ENCODE data around the gene SELPLG. TPM values are rescaled to one million over a fixed set of nuclear protein-coding genes. Genes with fewer than 3 reads are reported as not detected.

The SELPLG gene
- total and polyA plus RNA-seq, 8 donors: 1.2 to 6.1 (median 3.0) TPM

GRCh38 chr12:108642269-108642870 lies 8.7 kb upstream of the SELPLG start:
- intact Hi-C loops (cut with DNase I; ENCODE audit: low total_unique reads): no loop called here
- TF ChIP-seq EP300 (IDR thresholded peaks at IDR 0.05) (no peak), CTCF (IDR thresholded peaks at IDR 0.05) (no peak), POLR2AphosphoS5 (IDR thresholded peaks at IDR 0.05) (no peak), POLR2A (IDR thresholded peaks at IDR 0.05) (no peak)
- no peak for DNase-seq
- H3K27ac ChIP-seq: peak overlapping the region in 3 of 5 donors; percentile 21 to 56 (median 32)
- H3K36me3 ChIP-seq: peaks cover 10 to 28% (median 23%) of the 10 kb centered on the region in 4 donors
- 77 to 82% (median 80%) methylated on average over 16 of the region's 16 CpGs for WGBS, 5 donors
- H3K27me3 ChIP-seq: peaks cover 0 to 7% (median 5%) of the 10 kb centered on the region in 3 donors
- no peak overlapping the region for H3K4me3 ChIP-seq
- H3K9me3 ChIP-seq: no peaks in the 10 kb centered on the region
- H3K4me1 ChIP-seq: peaks cover 4 to 69% (median 36%) of the 10 kb centered on the region in 4 donors

DNA sequence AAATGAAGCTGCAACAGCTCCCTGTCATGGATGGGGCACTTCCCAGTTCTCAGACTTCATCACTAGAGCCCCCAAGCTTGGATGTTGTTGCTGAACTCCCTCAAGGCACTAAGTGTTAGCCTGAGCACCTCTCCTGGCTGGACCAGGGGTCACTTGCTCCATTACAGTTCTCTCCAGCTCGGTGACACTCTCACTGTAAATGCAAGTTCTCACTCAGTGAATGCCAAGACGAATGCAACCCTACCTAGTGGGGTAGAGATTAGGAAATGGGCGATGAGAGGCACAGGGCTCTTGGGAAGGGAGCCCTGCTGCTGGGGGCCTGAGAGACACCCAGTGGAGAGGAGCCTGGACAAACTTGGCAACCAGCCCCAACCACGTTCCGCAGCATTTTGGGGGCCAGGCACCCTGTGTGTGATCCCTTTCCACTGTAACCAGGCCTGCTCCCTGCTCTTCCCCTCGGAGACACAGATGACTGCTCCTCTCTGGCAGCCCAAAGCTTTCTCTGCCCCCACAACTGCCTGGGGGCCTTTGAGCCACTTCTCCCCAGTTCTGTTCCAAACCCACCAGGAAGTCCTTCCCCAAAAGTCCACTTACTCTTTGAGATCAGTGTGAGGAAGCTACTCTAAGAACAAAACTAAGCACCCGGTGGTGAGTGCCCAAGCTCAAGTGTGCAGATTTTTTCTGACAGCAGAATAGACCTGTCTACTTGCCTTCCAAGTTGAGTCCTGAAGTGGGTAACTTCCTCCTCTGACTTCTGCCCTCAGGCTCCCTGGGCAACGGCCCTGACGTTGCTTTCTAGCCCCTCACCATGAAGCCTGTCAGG lies 8.0 kb upstream of the SELPLG start:
- Histone ChIP-seq H3K27me3 (peaks cover 0 to 7% (median 5%) of the 10 kb centered on the region in 3 donors), H3K36me3 (peaks cover 6 to 21% (median 16%) of the 10 kb centered on the region in 4 donors), H3K9me3 (no peaks in the 10 kb centered on the region), H3K4me3 (no peak overlapping the region), H3K4me1 (peaks cover 4 to 69% (median 36%) of the 10 kb centered on the region in 4 donors), H3K27ac (peak overlapping the region in 3 of 5 donors; percentile 21 to 56 (median 32))
- intact Hi-C loops (cut with DNase I; ENCODE audit: low total_unique reads): no loop called here
- WGBS, 5 donors: 55 to 67% (median 60%) methylated on average over 7 to 9 of the region's 9 CpGs
- no peak for DNase-seq
- no peak for TF ChIP-seq CTCF (IDR thresholded peaks at IDR 0.05)
- TF ChIP-seq POLR2AphosphoS5 (IDR thresholded peaks at IDR 0.05): no peak
- TF ChIP-seq POLR2A (IDR thresholded peaks at IDR 0.05): no peak
- TF ChIP-seq EP300 (IDR thresholded peaks at IDR 0.05): no peak

DNA sequence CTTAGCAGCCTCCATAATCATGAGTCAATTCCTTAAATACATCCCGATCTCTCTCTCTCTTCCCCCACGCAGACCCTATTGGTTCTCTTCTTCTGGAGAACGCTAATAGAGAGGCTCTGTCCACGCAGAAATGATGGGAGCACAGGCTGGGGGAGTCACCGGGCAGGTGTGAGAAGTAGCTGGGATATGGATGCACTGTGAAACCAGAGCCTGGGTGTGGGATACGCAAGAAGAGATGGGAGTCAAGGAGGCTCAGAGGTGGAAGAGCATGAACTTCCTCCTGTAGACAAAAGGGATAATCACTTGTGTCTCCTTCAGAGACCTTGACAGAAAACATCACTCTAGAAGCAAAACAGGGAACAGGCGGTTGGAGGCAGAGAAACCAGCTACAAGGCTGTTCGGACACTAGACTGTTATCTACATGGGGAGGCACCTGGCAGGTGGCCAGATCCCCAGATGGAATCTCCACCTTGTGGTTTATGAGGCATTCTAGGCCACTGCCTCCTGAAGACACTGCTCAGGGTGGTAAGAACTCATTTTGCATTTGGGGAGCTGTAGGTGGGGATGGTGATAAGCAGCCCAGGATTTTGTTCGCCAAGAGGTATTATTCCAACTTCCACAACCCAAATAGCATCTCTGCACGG lies 7.2 kb upstream of the SELPLG start:
- Histone ChIP-seq H3K27ac (peak overlapping the region in 2 of 5 donors; percentile 21 to 29), H3K4me1 (peaks cover 4 to 68% (median 35%) of the 10 kb centered on the region in 4 donors), H3K9me3 (no peaks in the 10 kb centered on the region), H3K4me3 (no peak overlapping the region), H3K27me3 (peaks cover 0 to 8% (median 7%) of the 10 kb centered on the region in 3 donors), H3K36me3 (peaks cover 0 to 13% (median 9%) of the 10 kb centered on the region in 4 donors)
- intact Hi-C loops (cut with DNase I; ENCODE audit: low total_unique reads): no loop called here
- 70 to 81% (median 77%) methylated on average over 10 of the region's 10 CpGs for WGBS, 5 donors
- no peak for TF ChIP-seq CTCF (IDR thresholded peaks at IDR 0.05)
- no peak for TF ChIP-seq EP300 (IDR thresholded peaks at IDR 0.05)
- no peak for TF ChIP-seq POLR2A (IDR thresholded peaks at IDR 0.05)
- no peak for TF ChIP-seq POLR2AphosphoS5 (IDR thresholded peaks at IDR 0.05)
- peak in 1 of 2 donors; percentile 51 for DNase-seq

All from stomach (tissue), 9 donors.